ENCODE measurements around the gene MDN1.
"Not testable (repeated sequence)": the region's sequence is repeated elsewhere in the genome, so short reads cannot be mapped to it uniquely, and the experiment has no call there.

DNA sequence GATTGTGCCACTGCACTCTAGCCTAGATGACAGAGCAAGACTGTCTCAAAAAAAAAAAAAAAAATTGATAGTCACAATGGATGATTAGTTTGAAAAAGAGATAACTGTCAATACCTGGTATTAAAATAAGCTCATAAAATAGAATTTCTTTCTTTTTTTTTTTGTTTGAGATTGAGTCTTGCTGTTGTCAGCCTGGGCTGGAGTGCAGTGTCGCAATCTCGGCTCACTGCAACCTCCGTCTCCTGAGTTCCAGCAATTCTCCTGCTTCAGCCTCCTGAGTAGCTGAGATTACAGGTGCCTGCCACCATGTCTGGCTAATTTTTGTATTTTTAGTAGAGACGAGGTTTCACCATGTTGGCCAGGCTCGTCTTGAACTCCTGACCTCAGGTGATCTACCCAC lies 27.9 kb upstream of the MDN1 start:
- TF ChIP-seq POLR2A (IDR thresholded peaks at IDR 0.05; ENCODE audit: low read depth, low read length); RAD21 (IDR thresholded peaks at IDR 0.05; ENCODE audit: low read length); SMC3 (IDR thresholded peaks at IDR 0.05; ENCODE audit: low read depth, low read length); MXI1 (IDR thresholded peaks at IDR 0.05; ENCODE audit: borderline replicate concordance, low read depth, low read length); RCOR1 (IDR thresholded peaks at IDR 0.05; ENCODE audit: insufficient replicate concordance, low read length): not testable (repeated sequence)
- TF ChIP-seq, protein P1, sequence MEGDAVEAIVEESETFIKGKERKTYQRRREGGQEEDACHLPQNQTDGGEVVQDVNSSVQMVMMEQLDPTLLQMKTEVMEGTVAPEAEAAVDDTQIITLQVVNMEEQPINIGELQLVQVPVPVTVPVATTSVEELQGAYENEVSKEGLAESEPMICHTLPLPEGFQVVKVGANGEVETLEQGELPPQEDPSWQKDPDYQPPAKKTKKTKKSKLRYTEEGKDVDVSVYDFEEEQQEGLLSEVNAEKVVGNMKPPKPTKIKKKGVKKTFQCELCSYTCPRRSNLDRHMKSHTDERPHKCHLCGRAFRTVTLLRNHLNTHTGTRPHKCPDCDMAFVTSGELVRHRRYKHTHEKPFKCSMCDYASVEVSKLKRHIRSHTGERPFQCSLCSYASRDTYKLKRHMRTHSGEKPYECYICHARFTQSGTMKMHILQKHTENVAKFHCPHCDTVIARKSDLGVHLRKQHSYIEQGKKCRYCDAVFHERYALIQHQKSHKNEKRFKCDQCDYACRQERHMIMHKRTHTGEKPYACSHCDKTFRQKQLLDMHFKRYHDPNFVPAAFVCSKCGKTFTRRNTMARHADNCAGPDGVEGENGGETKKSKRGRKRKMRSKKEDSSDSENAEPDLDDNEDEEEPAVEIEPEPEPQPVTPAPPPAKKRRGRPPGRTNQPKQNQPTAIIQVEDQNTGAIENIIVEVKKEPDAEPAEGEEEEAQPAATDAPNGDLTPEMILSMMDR (conservative IDR thresholded peaks at IDR 0.05; ENCODE audit: low read depth, low read length), result not testable (repeated sequence)
- TF ChIP-seq, protein P2, sequence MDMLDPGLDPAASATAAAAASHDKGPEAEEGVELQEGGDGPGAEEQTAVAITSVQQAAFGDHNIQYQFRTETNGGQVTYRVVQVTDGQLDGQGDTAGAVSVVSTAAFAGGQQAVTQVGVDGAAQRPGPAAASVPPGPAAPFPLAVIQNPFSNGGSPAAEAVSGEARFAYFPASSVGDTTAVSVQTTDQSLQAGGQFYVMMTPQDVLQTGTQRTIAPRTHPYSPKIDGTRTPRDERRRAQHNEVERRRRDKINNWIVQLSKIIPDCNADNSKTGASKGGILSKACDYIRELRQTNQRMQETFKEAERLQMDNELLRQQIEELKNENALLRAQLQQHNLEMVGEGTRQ (IDR thresholded peaks at IDR 0.05; ENCODE audit: low read depth, low read length), result not testable (repeated sequence)
- TF ChIP-seq, protein P3, sequence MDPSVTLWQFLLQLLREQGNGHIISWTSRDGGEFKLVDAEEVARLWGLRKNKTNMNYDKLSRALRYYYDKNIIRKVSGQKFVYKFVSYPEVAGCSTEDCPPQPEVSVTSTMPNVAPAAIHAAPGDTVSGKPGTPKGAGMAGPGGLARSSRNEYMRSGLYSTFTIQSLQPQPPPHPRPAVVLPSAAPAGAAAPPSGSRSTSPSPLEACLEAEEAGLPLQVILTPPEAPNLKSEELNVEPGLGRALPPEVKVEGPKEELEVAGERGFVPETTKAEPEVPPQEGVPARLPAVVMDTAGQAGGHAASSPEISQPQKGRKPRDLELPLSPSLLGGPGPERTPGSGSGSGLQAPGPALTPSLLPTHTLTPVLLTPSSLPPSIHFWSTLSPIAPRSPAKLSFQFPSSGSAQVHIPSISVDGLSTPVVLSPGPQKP (IDR thresholded peaks at IDR 0.05; ENCODE audit: borderline replicate concordance, low read depth, low read length), result not testable (repeated sequence)
